NCI-H2227 (cell line): ENCODE measurements around the gene SLC23A1.
"Not testable (repeated sequence)": the region's sequence is repeated elsewhere in the genome, so short reads cannot be mapped to it uniquely, and the experiment has no call there.

Source experiments
- DNase-seq: peaks from one replicate; lab custom pipeline; 2025; ENCODE audit not compliant: unreplicated experiment; lab: John Stamatoyannopoulos, UW

SLC23A1 gene

GRCh38 chr5:139371482-139372435, 11.3 kb downstream of the SLC23A1 start:
- no peak for DNase-seq

GRCh38 chr5:139369181-139369580, 13.9 kb downstream of the SLC23A1 start:
- no peak for DNase-seq

GRCh38 chr5:139368613-139369012, 14.5 kb downstream of the SLC23A1 start:
- no peak for DNase-seq

GRCh38 chr5:139364466-139364865, 18.6 kb downstream of the SLC23A1 start:
- no peak for DNase-seq

- DNase-seq, result no peak
These were observed 19.2 kb downstream of the SLC23A1 start for GRCh38 chr5:139363937-139364336.

GRCh38 chr5:139361835-139362429, 21.2 kb downstream of the SLC23A1 start:
- DNase-seq, result no peak

GRCh38 chr5:139360384-139360783, 22.7 kb downstream of the SLC23A1 start:
- no peak for DNase-seq

- no peak for DNase-seq
These were observed 25.0 kb downstream of the SLC23A1 start for GRCh38 chr5:139358064-139358463.

- not testable (repeated sequence) for DNase-seq
These were observed 27.2 kb downstream of the SLC23A1 start for GRCh38 chr5:139355900-139356299.

GRCh38 chr5:139354186-139354585, 28.9 kb downstream of the SLC23A1 start:
- no peak for DNase-seq

GRCh38 chr5:139347863-139348262, 35.2 kb downstream of the SLC23A1 start:
- not testable (repeated sequence) for DNase-seq

- DNase-seq, result not testable (repeated sequence)
These were observed 37.7 kb downstream of the SLC23A1 start for GRCh38 chr5:139345442-139345841.

- no peak for DNase-seq
These were observed 38.9 kb downstream of the SLC23A1 start for GRCh38 chr5:139344177-139344576.

- DNase-seq, result no peak
These were observed 39.6 kb downstream of the SLC23A1 start for GRCh38 chr5:139343476-139343875.

GRCh38 chr5:139342423-139342723, 40.7 kb downstream of the SLC23A1 start:
- no peak for DNase-seq

- DNase-seq, result peak; percentile 97
These were observed 41.2 kb downstream of the SLC23A1 start, which contains the start of gene PAIP2 for GRCh38 chr5:139341689-139342422. PAIP2 (plus strand) TSS chr5:139341854; CDS start chr5:139363785, 21,931 bp downstream.

GRCh38 chr5:139341187-139341688, 41.9 kb downstream of the SLC23A1 start:
- no peak for DNase-seq

GRCh38 chr5:139340051-139340450, 43.0 kb downstream of the SLC23A1 start:
- DNase-seq, result no peak

GRCh38 chr5:139335811-139336210, 47.3 kb downstream of the SLC23A1 start:
- DNase-seq, result no peak
